ENCODE data around the gene ARHGAP10. TPM values are rescaled to one million over a fixed set of nuclear protein-coding genes. Genes with fewer than 3 reads are reported as not detected.

The ARHGAP10 gene
- total RNA-seq, 1 experiment from 2014 or later: 11.7 TPM

DNA sequence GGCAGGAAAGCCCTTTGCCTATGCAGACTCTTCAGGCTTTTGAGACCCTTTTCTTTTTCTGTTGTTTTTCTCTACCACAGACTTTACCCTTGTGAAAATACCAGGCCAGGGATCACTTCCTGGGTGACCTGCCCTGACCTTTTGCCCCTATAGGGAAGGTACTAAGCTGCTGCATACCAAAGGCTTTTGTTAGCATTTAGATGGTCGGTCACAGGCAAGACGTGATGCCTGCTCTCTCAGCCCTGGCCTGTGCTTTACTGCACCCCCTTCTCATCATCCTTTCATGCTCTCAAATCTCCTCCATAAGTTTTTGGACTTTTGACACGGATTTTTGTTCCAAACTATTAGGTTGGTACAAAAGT lies 98.2 kb downstream of the ARHGAP10 start:
- TF ChIP-seq TCF7L2 (IDR thresholded peaks at IDR 0.05; ENCODE audit: low read depth, low read length): no peak
- no peak for TF ChIP-seq POLR2AphosphoS5 (IDR thresholded peaks at IDR 0.05; ENCODE audit: low read depth, low read length)
- CTCF ChIA-PET: no interaction called here
- ATAC-seq (no peak), DNase-seq (ENCODE audit: low read depth, low spot score) (no peak)
- POLR2A ChIA-PET: no interaction called here
- Histone ChIP-seq H3K4me3 (ENCODE audit: low read depth in 2 of 2, low read length in 2 of 2) (no peak overlapping the region), H3K27ac (ENCODE audit: low read length) (no peak overlapping the region), H3K9me3 (ENCODE audit: control insufficient read depth, insufficient read depth, low read depth, low read length) (no peaks in the 10 kb centered on the region), H3K36me3 (ENCODE audit: control insufficient read depth, insufficient read depth, low read length) (no peaks in the 10 kb centered on the region), H3K4me1 (ENCODE audit: control insufficient read depth, insufficient read depth, low read length) (peaks cover 6% of the 10 kb centered on the region; the same call in 1 of the 2 replicates), H3K27me3 (ENCODE audit: control insufficient read depth, insufficient read depth, low read length) (no peaks in the 10 kb centered on the region)
- intact Hi-C loops (cut with micrococcal nuclease; ENCODE audit: unreplicated experiment) (no loop called here), in situ Hi-C loops (cut with HindIII; ENCODE audit: low pct_unique_long_range_greater_than_20kb, low sequenced_read_pairs) (no loop called here)
- BruUV-seq (replicated peaks): no TSS peak

- in situ Hi-C loops (cut with HindIII; ENCODE audit: low pct_unique_long_range_greater_than_20kb, low sequenced_read_pairs) (no loop called here), intact Hi-C loops (cut with micrococcal nuclease; ENCODE audit: unreplicated experiment) (no loop called here)
- H3K27me3 ChIP-seq (ENCODE audit: control insufficient read depth, insufficient read depth, low read length): no peaks in the 10 kb centered on the region
- H3K4me1 ChIP-seq (ENCODE audit: control insufficient read depth, insufficient read depth, low read length): peaks cover 6% of the 10 kb centered on the region; the same call in 1 of the 2 replicates
- no peak overlapping the region for H3K4me3 ChIP-seq (ENCODE audit: low read depth in 2 of 2, low read length in 2 of 2)
- no peak overlapping the region for H3K27ac ChIP-seq (ENCODE audit: low read length)
- no peaks in the 10 kb centered on the region for H3K9me3 ChIP-seq (ENCODE audit: control insufficient read depth, insufficient read depth, low read depth, low read length)
- no peak for TF ChIP-seq REST (IDR thresholded peaks at IDR 0.05; ENCODE audit: insufficient read depth in 1 of 2, low read depth in 2 of 2, low read length in 1 of 2)
- TF ChIP-seq, protein P1, sequence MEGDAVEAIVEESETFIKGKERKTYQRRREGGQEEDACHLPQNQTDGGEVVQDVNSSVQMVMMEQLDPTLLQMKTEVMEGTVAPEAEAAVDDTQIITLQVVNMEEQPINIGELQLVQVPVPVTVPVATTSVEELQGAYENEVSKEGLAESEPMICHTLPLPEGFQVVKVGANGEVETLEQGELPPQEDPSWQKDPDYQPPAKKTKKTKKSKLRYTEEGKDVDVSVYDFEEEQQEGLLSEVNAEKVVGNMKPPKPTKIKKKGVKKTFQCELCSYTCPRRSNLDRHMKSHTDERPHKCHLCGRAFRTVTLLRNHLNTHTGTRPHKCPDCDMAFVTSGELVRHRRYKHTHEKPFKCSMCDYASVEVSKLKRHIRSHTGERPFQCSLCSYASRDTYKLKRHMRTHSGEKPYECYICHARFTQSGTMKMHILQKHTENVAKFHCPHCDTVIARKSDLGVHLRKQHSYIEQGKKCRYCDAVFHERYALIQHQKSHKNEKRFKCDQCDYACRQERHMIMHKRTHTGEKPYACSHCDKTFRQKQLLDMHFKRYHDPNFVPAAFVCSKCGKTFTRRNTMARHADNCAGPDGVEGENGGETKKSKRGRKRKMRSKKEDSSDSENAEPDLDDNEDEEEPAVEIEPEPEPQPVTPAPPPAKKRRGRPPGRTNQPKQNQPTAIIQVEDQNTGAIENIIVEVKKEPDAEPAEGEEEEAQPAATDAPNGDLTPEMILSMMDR (IDR thresholded peaks at IDR 0.05): no peak
- no peak for TF ChIP-seq POLR2AphosphoS5 (IDR thresholded peaks at IDR 0.05; ENCODE audit: low read depth, low read length)
- TF ChIP-seq TCF7L2 (IDR thresholded peaks at IDR 0.05; ENCODE audit: low read depth, low read length): no peak
- TF ChIP-seq SIN3A (IDR thresholded peaks at IDR 0.05; ENCODE audit: borderline replicate concordance, insufficient read depth, low read depth, low read length): no peak
- ATAC-seq (peak; percentile 66; the same call in 1 of the 2 replicates), DNase-seq (ENCODE audit: low read depth, low spot score) (peak; percentile 17)
- ChIA-PET CTCF (no interaction called here), POLR2A (no interaction called here)
- no TSS peak for BruUV-seq (replicated peaks)
- H3K36me3 ChIP-seq (ENCODE audit: control insufficient read depth, insufficient read depth, low read length): no peaks in the 10 kb centered on the region
Measured at GRCh38 chr4:147830987-147831386, 99.1 kb downstream of the ARHGAP10 start.

DNA sequence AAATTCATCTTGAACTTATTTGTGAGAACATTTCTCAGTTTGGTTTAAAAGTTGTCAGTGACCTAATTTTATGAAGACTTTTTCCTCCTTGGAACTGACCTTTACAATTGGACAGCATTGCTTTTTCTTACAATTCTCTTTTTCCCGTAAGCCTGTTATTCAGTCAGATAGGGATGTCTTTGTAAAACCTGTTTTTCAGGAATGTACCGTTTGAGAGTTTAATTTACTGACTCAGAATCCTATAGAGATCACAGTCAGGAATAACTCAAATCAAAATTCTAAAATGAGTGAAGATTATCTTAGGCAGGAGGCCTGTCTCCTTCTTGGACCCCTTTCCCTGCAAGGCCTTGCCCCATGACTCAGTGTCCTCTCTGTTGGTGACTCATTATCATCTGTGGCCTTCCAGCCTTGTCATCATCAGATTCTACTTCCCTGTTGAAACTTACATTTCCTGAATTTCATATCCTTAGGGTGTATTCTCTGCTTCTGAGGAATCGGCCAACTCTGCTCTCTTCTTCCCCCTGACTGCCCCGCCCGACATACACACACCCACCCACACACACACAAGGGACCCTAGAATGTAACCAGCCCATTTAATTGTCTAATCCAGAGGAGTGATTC lies 99.8 kb downstream of the ARHGAP10 start:
- POLR2A ChIA-PET: no interaction called here
- ATAC-seq (peak; percentile 69; the same call in 1 of the 2 replicates), DNase-seq (ENCODE audit: low read depth, low spot score) (peak; percentile 55)
- in situ Hi-C loops (cut with HindIII; ENCODE audit: low pct_unique_long_range_greater_than_20kb, low sequenced_read_pairs): no loop called here
- Histone ChIP-seq H3K9me3 (ENCODE audit: control insufficient read depth, insufficient read depth, low read depth, low read length) (no peaks in the 10 kb centered on the region), H3K27me3 (ENCODE audit: control insufficient read depth, insufficient read depth, low read length) (no peaks in the 10 kb centered on the region), H3K36me3 (ENCODE audit: control insufficient read depth, insufficient read depth, low read length) (no peaks in the 10 kb centered on the region), H3K27ac (ENCODE audit: low read length) (peak overlapping the region; percentile 8; the same call in 1 of the 2 replicates), H3K4me3 (ENCODE audit: low read depth in 2 of 2, low read length in 2 of 2) (no peak overlapping the region), H3K4me1 (ENCODE audit: control insufficient read depth, insufficient read depth, low read length) (peaks cover 6% of the 10 kb centered on the region; the same call in 1 of the 2 replicates)
- no peak for TF ChIP-seq POLR2AphosphoS5 (IDR thresholded peaks at IDR 0.05; ENCODE audit: low read depth, low read length)
- TF ChIP-seq REST (IDR thresholded peaks at IDR 0.05; ENCODE audit: insufficient read depth in 1 of 2, low read depth in 2 of 2, low read length in 1 of 2): no peak
- no peak for TF ChIP-seq SIN3A (IDR thresholded peaks at IDR 0.05; ENCODE audit: borderline replicate concordance, insufficient read depth, low read depth, low read length)
- TF ChIP-seq TCF7L2 (IDR thresholded peaks at IDR 0.05; ENCODE audit: low read depth, low read length): no peak
- CTCF ChIA-PET: no interaction called here
- BruUV-seq (replicated peaks): no TSS peak
- intact Hi-C loops (cut with micrococcal nuclease; ENCODE audit: unreplicated experiment): no loop called here

Data from Panc1 (cell line).